NCI-H187 (cell line): ENCODE results near the gene CEP57.
"Not testable (repeated sequence)": the region's sequence is repeated elsewhere in the genome, so short reads cannot be mapped to it uniquely, and the experiment has no call there.

Experiments used
- DNase-seq, 2 experiments: peaks; one replicate each; lab custom pipeline; 2025; lab: John Stamatoyannopoulos, UW

Gene CEP57

DNA sequence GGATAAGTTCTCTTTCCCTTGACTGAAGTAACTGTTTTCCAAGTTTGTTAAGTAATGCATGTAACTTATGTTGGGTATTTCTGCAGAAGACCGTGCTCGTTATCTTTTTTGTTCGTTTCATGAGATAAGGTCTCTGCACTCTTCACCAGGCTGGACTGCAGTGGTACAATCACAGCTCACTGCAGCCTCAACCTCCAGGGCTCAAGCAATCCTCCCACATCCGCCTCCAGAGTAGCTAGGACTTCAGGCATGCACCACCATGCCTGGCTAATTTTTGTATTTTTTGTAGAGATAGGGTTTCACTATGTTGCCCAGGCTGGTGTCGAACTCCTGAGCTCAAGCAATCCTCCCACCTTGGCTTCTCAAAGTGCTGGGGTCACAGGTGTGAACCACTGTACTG lies 64.1 kb downstream of the CEP57 start:
- DNase-seq = not testable (repeated sequence)

DNA sequence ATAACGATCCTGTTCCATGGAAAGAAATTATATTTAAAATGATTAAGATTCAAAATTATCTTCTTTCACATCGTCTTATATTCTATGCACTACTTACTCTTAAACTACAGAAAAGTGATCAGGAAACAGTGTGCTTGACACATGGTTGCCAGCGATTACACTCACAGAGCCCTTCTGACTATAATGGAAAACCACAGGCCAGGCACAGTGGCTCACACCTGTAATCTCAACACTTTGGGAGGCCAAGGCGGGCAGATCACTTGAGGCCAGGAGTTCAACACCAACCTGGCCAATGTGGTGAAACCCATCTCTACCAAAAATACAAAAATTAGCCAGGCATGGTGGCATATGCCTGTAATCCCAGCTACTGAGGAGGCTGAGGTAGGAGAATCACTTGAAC lies 69.7 kb downstream of the CEP57 start:
- not testable (repeated sequence) for DNase-seq

DNA sequence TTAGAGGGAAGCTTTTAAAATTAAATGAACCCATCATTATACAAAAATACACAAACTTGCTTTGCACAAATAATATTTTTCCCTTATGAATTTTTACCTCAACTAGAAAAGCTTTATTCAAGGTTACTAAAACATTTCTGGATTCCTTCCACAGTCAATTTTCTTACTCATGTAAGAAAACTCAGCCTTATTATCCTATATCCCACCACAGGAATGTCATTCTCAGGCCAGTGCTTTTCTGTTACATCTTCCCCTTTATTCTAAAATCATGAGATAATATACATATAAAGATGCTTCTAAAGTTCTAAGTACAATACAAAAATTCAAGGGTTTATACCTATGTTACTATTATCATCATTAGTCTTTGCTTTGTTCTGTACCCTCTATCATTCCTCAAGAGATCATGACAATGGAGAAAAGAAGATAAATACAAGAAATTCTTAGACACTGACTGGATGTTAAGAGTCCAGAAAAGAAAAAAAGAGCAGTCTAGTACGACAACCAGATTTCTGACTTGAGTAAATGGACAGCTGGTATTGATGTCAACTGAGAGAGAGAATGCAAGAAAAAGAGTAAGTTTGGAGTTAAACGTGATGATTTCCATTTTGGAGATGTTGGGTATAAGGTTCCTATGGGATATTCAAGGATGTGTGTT lies 73.3 kb downstream of the CEP57 start:
- no peak for DNase-seq

- DNase-seq = no peak
Measured at GRCh38 chr11:95867105-95867504, 76.8 kb downstream of the CEP57 start.

DNA sequence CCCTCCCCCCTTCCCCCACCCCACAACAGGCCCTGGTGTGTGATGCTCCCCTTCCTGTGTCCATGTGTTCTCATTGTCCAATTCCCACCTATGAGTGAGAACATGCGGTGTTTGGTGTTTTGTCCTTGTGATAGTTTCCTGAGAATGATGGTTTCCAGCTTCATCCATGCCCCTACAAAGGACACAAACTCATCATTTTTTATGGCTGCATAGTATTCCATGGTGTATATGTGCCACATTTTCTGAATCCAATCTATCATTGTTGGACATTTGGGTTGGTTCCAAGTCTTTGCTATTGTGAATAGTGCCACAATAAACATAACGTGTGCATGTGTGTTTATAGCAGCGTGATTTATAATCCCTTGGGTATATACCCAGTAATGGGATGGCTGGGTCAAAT lies 80.6 kb downstream of the CEP57 start:
- not testable (repeated sequence) for DNase-seq

DNA sequence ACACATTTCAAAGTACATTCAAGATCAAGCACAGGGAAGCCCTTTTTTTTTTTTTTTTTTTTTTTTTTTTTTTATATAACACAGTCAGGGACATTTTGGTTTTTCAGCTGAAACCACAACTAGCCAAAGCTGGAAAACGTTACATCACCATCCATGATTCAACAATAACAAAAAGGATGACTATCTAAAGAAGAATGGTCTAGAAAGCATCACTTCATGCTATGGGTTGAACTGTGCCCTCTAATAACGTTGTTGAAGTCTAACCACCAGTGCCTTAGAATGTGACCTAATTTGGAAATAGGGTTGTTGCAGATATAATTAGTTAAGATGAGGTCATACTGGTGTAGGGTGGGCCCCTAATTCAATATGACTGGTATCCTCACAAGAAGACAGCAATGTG lies 87.0 kb downstream of the CEP57 start:
- no peak for DNase-seq
